ENCODE data around the gene HOXB4.

HOXB4 gene

DNA sequence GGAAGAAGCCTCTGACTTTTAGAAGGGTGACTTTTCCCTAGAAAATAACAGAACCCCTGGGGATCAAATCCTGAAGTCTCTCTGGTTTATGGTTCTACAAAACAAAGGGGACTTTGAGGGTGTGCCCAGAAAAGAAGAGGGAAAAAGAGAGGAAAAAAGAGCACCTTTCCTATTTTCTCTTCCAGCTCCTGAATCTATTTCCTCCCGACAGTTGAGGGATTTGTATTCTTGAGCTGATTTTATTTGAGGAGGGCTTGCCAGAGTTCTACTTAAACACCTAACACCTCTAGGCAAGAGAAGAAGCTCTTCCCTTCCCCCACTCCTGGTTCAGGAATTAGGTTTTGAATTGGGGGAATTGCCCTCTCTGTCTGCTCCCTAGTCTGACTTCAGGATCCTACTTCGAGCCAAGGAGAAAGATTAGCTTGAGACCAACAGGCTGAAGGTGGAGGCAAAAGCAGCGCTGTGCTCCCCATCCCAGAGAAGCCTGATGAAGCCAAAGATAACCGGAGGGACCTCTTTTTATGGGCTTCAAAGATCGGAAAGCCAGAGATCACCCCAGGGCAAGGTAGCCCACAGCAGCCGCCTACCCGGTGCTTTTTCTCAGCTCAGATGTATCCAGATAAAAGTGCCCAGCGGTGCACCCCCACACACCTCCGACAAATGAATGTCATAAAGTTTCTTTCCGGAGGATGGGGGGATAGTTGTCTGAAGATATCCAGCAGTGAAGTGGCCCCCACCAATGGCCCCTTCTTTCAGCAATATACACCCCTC lies 11.1 kb upstream of the HOXB4 start:
- DNase-seq = no peak

DNA sequence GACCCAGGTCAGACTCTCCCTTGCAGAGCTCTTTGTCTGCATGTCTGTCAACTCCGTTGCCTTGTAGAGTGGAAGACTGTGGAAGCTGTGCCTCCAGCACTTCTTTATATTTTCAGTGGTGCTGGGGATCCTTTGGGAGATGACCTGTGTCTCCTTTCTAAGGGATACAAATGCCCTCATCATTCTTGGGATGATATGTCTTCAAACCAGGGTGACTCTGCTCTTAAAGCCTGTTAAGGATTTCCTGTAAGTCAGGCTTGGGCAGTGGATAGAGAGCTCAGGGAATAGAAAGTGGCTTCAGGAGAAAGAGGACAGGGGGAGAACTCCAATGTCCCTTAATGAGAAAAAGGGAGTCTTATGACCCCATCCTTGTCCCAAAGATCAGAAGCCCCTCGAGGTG lies 10.4 kb upstream of the HOXB4 start:
- no peak for DNase-seq

DNA sequence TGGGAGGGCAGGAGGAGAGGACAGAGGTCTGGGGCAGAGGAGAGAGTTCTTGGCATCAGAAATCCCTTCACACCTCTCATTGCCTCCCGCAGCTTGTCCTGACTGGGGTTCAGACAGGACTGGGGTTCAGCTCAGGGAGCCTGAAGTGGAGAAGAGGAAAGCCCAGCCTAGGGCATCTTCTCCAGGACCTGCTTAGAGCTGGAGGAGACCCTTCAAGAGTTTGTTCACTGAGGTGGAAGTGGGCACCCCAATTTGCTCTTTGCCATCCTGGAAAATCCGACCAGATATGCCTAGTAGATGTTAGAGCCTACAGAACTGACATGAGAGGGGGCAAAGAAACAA lies 9.9 kb upstream of the HOXB4 start:
- DNase-seq = no peak

DNA sequence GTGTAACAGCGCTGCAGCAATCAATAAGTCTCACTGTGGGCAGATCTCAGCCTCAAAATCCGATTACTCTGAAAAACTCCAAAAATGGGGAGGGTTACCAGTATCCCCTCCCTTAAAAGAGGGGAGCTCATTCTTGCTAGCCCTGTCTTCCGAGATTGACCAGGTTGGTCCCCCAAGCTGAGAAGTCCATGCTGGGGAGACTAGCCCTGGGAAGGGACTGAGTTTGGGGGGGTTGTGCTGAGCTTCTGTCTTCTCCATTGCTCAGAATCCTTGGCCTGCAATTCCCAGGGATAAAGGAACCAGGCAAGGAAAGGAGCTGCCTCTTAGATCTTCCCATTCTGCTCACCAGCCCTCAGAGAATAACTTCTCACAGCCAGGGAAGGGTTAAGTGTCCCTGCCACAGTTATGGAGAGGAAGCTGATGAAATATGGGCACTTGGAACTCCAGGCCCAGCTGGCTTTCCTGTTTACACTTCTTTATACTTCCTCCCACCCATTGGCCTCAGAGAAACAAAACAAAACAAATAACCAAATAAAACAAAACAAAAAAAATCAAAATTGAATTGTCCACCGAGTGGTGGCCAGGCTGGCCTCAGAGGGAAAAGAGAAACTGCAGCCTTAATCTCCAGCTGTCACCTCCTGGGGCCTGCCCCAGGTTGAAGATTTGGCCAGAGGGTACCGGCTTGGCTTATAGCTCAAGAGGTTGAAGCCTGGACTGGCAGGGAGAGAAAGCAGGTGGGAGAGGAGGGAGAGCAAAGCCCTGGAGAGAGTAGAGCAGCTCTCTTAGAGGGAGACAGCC lies 9.3 kb upstream of the HOXB4 start:
- no peak for DNase-seq

DNA sequence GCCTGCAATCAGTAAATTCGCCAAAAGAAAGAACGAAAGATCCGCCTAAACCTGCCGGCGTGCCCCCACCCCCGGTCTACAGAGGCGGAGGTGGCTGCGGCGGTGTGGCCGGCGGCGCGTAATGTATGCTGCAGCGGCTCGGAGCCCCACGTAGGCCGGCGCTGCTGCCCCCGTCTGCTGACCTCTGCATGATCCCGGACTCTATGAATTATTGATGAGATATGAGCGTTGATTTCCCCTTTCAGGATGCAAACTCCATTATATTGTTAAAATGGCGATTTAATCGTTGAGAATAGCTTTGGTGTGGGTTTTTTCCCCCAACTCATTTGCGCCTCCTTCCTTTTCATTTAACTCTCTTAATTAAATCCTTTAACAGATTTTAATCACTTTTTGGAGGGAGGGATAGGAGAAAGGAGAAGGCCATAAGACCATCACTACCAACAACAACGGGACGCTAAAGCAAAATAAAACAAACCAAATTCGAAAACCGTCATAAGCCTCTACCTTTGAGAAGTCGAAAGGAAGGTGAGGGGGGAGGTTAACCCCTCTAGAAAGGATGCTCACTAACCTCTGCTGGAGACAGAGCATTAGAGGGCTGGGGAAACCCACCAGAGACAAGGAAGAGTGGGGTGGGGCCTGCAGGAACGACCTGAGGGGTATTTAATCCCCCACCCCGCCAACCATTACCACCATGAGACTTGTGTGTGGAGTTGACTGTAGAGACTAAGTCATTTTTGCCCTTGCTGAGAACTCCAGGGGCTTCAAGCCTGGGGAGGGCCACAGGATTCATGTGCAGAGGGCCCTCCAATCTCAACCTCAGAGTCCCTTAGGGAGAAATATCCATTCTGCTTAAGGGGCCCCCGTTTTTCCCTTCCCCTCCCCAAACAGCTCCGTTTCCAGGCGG lies 8.5 kb upstream of the HOXB4 start:
- peak; percentile 36 for DNase-seq

DNA sequence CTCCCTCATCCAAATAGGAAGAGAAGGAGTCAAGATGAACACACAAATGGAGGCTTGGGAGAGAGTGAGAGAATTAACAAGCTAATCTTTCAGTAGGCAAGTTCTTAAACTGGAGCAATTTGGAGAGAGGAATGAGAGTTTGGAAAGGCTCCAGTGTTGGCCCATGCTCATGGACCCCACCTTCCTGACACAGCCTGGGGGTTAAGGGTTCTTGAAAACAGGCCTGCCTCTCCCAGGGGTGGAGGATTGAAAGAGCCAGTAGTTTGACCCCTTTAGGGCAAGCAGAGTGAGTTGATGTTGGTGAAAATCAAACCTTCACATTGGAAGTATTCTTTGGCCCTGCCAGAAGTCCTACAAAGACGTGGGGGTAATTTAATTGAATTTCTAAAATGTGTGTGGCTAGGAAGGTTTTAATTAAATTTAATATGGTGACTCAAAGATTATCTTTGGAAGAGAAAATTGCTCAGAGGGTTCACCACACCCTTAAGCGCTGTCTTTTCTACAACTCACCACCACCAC lies 6.1 kb upstream of the HOXB4 start:
- no peak for DNase-seq

DNA sequence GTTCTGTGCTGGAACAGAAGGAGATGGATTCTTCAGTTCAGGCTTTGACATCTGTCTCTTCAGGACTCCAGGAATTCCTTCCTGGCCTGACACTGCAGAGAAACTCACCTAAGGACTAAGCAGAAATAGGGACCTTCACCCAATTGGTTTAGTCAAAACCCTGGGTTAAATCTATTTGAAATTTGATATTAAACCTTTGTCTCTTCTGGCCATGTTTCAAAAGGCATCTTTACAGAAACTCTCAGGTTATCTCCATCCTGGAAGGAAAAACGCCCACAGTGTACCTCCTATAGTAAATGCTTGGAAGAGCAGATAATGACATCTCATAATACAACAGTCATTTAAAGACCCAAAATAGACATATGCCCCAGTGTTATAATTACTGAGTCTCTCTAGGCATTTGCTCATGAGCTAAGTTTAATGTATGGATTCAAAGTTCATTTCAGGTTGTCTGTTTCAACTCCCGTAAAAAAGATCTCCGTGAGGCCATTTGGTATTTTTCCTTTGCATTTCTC lies 5.6 kb upstream of the HOXB4 start:
- no peak for DNase-seq

DNA sequence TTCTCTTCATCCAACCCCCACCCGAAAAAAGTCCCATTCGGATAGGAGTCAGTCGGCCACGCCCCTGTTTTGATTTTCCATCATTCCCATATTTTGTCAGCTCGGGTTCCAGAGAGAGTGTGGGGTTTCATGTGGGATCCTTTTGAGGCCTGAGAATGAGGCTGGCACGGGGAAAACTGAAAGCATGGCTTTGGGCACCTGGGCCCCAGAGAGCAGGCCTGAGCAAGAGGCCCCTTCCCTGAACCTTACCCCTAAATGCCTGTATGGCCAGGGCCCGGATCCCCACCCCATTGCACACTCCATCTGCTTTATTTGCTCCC lies 4.6 kb upstream of the HOXB4 start:
- no peak for DNase-seq

DNA sequence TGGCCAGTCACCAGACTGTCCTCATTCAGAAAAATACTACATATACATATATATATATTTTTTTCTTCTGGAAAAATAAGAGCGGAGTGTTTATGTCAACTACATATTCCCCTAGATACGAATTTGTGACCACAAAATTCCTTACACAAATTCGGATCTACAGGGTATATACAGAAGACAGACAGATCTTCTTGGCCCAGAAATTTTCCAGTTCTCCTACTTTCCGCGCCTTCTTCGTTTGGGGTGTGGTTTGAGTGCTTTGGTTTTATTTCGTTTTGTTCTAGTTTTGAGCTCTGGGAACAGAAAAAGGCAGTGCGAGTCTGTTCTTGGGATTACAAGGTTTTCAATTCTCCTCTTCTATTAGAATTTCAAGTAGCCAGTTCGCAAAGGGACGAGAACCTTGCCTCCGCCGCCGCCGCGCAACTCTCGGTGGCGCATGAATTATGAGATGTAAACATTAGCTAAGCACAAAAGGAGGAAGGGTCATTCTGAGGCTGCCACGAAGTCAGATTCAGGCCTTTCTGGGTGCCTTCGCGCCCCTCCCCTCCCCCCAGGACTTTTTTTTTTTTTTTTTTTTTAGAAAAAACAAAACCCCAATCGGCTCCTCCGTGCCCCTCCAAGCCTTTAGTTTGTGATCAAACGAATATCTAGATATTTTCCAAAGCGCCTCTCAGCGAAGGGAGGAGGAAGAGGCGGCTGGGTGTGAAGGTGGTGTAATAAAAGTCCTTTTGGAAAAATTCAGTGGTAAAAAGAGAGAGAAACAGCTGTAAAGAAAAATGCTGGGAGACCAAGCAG lies 1.8 kb upstream of the HOXB4 start:
- no peak for DNase-seq

DNA sequence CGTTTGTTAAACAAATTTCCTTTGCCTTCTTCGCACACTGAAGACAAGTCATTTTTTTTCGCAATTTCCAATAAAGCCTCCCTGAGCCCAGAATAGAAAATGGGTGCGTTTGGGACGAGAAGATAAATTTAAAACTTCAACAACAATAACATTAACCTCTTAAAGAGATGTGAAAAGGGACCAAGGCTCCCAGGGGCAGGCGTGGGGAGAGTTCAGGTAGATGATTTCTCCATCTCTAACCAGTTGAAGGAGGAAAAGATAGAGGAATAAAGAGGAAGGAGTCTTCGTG lies 1.3 kb upstream of the HOXB4 start:
- DNase-seq = no peak

DNA sequence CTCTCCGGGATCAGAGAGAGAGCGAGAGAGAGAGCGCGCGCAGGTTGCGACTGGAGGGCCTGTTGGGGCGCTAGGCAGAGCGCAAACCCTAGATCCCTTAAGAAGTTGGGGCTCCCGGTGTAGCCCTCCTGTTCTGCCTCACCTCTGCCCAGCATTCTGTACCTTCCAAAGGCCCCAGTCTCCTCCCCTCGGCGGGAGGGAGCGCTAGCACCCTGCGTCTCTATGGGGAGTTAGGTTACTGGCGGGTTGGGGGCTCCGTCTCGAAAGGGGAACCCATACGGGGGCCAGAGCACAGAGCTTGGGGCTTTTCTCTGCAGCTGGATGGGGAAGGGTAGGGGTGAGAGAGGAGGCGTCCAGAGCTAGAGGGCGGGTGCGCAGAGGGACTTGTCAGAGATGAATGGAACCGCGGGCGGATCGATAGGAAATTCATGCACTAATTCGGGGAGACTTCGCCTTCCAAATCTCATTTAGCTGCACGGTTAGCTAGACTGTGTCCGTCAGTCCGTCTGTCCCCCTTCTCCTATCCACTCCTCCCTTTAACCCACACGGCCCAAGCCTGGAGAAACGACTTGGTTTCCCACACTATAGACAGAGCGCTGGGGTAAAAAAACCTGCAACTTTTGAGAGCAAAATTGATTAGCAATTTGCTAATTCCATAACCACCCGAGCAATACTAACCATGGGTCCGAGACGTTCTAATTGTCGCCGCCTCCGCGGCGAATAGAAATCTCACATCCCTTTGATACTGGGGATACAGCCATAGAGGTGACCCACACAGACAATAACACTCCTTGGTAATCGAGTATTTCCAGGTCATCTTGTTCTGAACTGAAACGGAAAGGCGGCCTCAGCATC lies 693 bp upstream of the HOXB4 start:
- DNase-seq = no peak

DNA sequence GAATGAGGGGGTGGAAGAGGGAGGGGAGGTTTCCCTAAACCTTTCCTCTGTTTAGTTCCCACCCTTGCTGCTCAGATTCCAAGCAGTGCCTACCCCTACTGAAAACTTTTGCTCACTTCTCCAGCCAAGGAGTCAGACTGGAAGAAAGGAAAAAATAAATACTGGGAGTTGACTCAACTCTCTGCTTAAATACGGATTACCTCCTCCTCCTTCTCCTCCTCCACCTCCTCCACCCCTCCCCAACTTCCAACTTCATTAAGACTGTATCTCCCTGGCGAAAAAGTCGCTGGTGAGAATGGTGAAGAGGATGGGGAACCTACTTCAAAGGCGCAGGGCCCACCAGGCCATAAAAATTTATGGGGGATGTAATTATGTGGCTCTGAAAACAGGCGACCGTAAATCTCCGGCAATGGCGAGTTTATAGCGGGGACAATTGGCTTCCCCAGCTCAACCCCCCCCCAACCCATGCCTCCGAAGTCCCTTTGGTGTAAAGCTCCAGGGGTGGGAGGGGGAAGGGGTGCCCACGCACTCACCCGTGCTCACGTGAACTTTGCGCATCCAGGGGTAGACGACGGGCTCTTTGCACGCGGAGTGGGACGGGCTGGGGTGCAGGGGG lies 712 bp downstream of the HOXB4 start:
- DNase-seq = peak; percentile 35

DNA sequence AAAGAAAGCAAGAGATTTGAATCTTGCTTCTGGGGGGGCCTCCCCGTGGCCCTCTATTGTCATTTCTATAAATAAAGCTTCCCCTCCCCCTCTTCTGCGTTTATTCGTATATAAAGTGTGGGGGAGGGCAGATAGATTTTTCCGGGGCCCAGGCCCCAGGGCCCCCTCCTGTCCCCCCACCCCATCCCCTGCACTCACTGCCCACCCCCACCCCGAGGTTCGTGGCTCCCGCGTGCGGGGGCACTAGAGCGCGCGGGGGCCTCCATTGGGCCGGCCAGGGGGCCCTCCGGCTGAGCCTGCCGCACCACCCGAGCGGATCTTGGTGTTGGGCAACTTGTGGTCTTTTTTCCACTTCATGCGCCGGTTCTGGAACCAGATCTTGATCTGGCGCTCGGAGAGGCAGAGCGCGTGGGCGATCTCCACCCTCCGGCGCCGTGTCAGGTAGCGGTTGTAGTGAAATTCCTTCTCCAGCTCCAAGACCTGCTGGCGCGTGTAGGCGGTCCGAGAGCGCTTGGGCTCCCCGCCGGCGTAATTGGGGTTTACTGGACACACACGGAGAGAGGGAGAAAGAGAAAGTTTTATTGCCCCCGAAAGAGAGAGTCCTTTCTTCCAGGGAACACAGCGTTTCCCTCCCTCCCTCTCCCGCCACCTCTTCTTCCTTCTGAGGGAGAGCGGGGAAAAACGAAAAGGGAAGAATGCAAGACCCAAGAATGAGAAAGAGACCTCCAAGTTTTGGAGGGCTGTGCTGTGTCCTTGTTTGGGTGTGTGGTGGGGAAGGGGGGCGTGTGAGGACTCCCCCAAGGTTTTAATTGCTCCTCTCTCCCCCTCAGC lies 1.5 kb downstream of the HOXB4 start:
- DNase-seq = no peak

DNA sequence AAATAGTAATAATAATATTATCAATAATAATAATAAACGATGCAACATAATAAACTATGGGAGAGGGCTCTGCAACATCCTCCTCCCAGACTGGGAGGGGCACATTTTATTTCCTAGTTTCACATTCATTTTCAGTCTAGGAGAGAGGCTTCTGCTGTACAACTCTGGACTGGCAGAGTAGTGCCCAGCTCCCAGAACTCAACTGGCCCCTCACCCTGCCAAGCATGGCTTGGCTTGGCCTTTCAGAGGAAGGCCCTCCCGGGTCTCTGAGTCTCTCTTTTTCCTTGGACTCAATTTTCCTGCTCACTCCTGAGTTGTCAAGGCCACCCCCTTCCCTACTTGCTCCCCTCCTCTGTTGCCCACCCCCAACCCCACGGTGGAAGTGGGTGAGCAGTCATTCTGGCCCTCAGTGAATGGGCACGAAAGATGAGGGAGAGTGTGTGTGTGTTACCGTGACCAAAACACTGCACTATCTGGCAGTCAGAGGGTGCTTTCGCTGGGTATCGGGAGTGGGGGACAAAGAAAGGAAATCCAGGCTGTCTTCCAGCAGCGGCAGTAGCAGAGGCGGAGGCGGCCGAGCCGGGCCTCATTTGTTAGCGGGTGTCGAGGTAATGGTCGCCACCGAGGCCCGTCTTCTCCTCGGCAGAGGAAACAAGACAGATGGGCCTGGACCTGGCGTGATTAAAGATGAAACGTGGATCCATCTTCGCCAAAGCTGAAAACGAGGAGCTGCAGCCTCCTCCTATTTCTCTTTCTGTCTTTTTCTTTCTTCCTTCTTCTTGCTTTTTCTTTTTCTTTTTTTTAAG lies 2.3 kb downstream of the HOXB4 start:
- no peak for DNase-seq

DNA sequence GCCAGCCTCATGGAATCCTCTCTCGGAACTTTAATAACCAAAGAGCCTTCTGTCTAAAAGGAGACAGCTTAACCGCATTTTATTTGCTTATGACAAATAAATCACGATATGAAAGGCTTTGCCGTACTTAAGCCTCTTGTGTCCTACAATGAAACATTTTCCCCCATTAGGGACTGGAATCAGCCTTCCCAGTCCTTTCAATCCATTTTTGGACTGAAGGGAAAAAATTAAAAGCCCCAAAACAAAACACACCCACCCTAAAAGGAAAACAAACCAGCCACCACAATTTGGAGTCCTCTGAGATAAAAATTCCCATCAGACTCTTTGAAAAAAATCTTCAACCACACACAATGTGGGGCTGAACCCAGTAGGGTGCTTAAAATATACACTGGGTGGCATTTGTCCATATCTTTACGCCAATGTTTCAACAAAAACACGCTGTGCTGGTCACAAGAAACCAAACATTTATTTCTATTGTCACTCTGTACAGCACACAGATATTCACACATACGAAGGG lies 3.0 kb downstream of the HOXB4 start:
- no peak for DNase-seq

DNA sequence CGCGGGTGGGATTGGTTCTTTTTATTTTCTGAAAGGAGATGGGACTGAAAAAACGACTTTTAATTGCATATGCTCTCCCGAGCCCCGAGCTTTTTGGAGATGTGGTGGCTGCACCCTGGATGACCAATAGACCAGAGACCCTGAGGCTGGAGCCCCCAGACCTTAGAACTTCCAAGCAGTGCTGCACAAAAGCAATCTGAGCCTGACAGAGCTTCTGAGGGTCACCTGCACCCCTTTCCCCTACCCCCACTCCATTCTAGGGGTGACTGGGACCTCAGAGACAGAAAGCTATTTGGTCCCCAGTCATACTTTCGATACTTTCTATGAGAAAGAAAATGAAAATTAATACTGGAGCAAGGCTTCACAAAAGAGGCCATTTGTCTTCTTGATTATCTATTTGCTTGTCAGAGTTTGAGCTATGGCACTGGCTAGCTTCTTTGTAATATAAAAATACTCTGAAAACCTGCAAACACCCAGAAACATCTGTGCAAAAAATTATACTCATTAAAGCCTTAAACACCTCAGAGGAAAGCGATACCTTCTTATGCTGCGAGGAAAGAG lies 3.6 kb downstream of the HOXB4 start:
- no peak for DNase-seq

DNA sequence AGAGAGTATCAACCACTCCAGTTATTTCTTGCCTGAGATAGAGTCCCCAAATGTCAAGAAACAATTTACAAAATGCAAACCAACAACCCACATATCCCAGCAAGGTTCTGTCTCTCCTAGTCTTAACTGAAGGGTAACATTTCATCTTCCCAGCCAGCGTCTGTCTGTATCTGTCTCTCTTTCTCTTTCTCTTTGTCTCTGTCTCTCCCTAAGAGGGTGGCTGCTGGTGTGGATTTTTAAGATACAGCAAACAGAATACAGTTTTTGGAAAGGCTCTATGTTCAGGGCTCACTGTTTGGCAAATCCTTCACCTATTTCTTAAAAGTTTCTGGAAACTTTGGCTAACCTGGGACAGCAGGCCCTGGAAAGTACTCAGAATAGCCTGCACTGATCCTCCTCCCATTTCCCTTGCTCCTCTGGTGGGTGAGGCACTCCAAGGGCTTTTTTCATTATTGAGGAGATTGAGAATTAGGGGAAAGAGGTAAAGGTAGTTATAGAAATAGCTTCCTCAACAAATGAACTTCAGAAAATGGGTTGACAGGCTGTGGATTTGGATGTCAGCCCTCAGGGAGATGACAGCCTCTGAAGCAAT lies 6.2 kb downstream of the HOXB4 start:
- no peak for DNase-seq
